MM.1S (cell line): Measurements from ENCODE around the gene DTD1.

Experiments
- DNase-seq: peaks from one replicate; pipeline ENCODE4 v3.0.0-alpha.2; 2015
- H2AFZ ChIP-seq: fragments of 300-600 bp; sonication (generic); 2 replicates; pipeline ENCODE4 v1.6.0; 2016; ENCODE audit warnings: antibody characterized with exemption, low read length
- H3F3A ChIP-seq: fragments of 300-600 bp; sonication (generic); 2 replicates; pipeline ENCODE4 v1.6.1; 2016; ENCODE audit warnings: mild to moderate bottlenecking, antibody characterized with exemption, low read length, moderate library complexity, mixed read lengths; ENCODE audit not compliant: insufficient read depth
- H3K27ac ChIP-seq: fragments of 300-600 bp; sonication (generic); 2 replicates; pipeline ENCODE4 v1.5.1; 2016; ENCODE audit warnings: mild to moderate bottlenecking, low read length
- H3K27me3 ChIP-seq: fragments of 300-600 bp; sonication (generic); replicated peaks from 2 replicates; pipeline ENCODE4 v1.6.0; 2016; ENCODE audit warnings: low read length; ENCODE audit not compliant: insufficient read depth
- H3K36me3 ChIP-seq: fragments of 300-600 bp; sonication (generic); replicated peaks from 2 replicates; pipeline ENCODE4 v1.6.1; 2016; ENCODE audit warnings: mild to moderate bottlenecking, low read length, mixed read lengths; ENCODE audit not compliant: insufficient read depth
- H3K4me1 ChIP-seq: fragments of 300-600 bp; sonication (generic); 2 replicates; pipeline ENCODE4 v1.6.1; 2016; ENCODE audit warnings: low read length, mixed read lengths
- H3K4me2 ChIP-seq: fragments of 300-600 bp; sonication (generic); 2 replicates; pipeline ENCODE4 v1.6.0; 2016; ENCODE audit warnings: low read depth, low read length
- H3K4me3 ChIP-seq: fragments of 300-600 bp; sonication (generic); 2 replicates; pipeline ENCODE4 v1.5.1; 2016; ENCODE audit warnings: low read length, mixed read lengths
- H3K79me2 ChIP-seq: fragments of 300-600 bp; sonication (generic); 2 replicates; pipeline ENCODE4 v1.6.1; 2016; ENCODE audit warnings: mixed run types, low read length, mixed read lengths
- H3K9ac ChIP-seq: fragments of 300-600 bp; sonication (generic); 2 replicates; pipeline ENCODE4 v1.6.1; 2016; ENCODE audit warnings: low read length, mixed read lengths
- H3K9me2 ChIP-seq: fragments of 300-600 bp; sonication (generic); replicated peaks from 2 replicates; pipeline ENCODE4 v1.6.1; 2016; ENCODE audit warnings: mild to moderate bottlenecking, low read length, mixed read lengths; ENCODE audit not compliant: insufficient read depth
- H3K9me3 ChIP-seq: fragments of 300-600 bp; sonication (generic); replicated peaks from 2 replicates; pipeline ENCODE4 v1.6.1; 2016; ENCODE audit warnings: mild to moderate bottlenecking, low read length, mixed read lengths; ENCODE audit not compliant: insufficient read depth
- H4K20me1 ChIP-seq: fragments of 300-600 bp; sonication (generic); 2 replicates; pipeline ENCODE4 v1.6.1; 2016; ENCODE audit warnings: mild to moderate bottlenecking, low read length, moderate library complexity, mixed read lengths; ENCODE audit not compliant: insufficient read depth
- CTCF ChIP-seq: fragments of 300-600 bp; sonication (generic); IDR thresholded peaks from 2 replicates; pipeline ENCODE4 v1.5.1; 2016; ENCODE audit warnings: antibody characterized with exemption, low read length, mixed read lengths
- EZH2 ChIP-seq: fragments of 300-600 bp; sonication (generic); optimal IDR thresholded peaks from 2 replicates; pipeline ENCODE3; 2017; ENCODE audit warnings: low read depth, mild to moderate bottlenecking, antibody characterized with exemption, low read length, mixed read lengths
- EZH2phosphoT487 ChIP-seq: fragments of 300-600 bp; sonication (generic); IDR thresholded peaks from 2 replicates; pipeline ENCODE4 v1.6.1; 2018; ENCODE audit warnings: antibody characterized with exemption, low read length

Gene DTD1

GRCh38 chr20:18712882-18713281 is 125.0 kb downstream of the DTD1 start:
- no peaks in the 10 kb centered on the region for H3K79me2 ChIP-seq

GRCh38 chr20:18715564-18715963 is 127.7 kb downstream of the DTD1 start:
- no peaks in the 10 kb centered on the region for H3K9me3 ChIP-seq
- no peaks in the 10 kb centered on the region for H3K4me1 ChIP-seq
- H3K9me2 ChIP-seq = no peaks in the 10 kb centered on the region
- DNase-seq = no peak
- H3K4me3 ChIP-seq = no peak overlapping the region
- no peaks in the 10 kb centered on the region for H3K27me3 ChIP-seq
- no peaks in the 10 kb centered on the region for H3K79me2 ChIP-seq
- H4K20me1 ChIP-seq = no peaks in the 10 kb centered on the region
- no peak overlapping the region for H3K4me2 ChIP-seq
- H3F3A ChIP-seq = no peaks in the 10 kb centered on the region
- no peak overlapping the region for H2AFZ ChIP-seq
- no peak overlapping the region for H3K27ac ChIP-seq
- no peak overlapping the region for H3K9ac ChIP-seq
- TF ChIP-seq EZH2 = no peak
- TF ChIP-seq CTCF = no peak
- TF ChIP-seq EZH2phosphoT487 = no peak
- no peaks in the 10 kb centered on the region for H3K36me3 ChIP-seq

More at GRCh38 chr20:18712882-18713281, 125.0 kb downstream of the DTD1 start:
- no peak for DNase-seq
- H4K20me1 ChIP-seq = no peaks in the 10 kb centered on the region
- no peak for TF ChIP-seq EZH2phosphoT487
- TF ChIP-seq EZH2 = no peak
- no peak for TF ChIP-seq CTCF
- no peak overlapping the region for H3K27ac ChIP-seq
- no peaks in the 10 kb centered on the region for H3K9me3 ChIP-seq
- H3K4me1 ChIP-seq = no peaks in the 10 kb centered on the region
- H3K9ac ChIP-seq = no peak overlapping the region
- H2AFZ ChIP-seq = no peak overlapping the region
- H3K4me3 ChIP-seq = no peak overlapping the region
- no peaks in the 10 kb centered on the region for H3F3A ChIP-seq
- H3K4me2 ChIP-seq = no peak overlapping the region
- H3K9me2 ChIP-seq = no peaks in the 10 kb centered on the region
- no peaks in the 10 kb centered on the region for H3K36me3 ChIP-seq
- H3K27me3 ChIP-seq = no peaks in the 10 kb centered on the region

GRCh38 chr20:18717062-18717461 is 129.2 kb downstream of the DTD1 start:
- no peaks in the 10 kb centered on the region for H3K27me3 ChIP-seq
- H3K4me3 ChIP-seq = no peak overlapping the region
- H3K27ac ChIP-seq = no peak overlapping the region
- H3K4me2 ChIP-seq = no peak overlapping the region
- H2AFZ ChIP-seq = no peak overlapping the region
- H3K36me3 ChIP-seq = no peaks in the 10 kb centered on the region
- no peaks in the 10 kb centered on the region for H4K20me1 ChIP-seq
- no peaks in the 10 kb centered on the region for H3K4me1 ChIP-seq
- no peak for DNase-seq
- no peak overlapping the region for H3K9ac ChIP-seq
- no peaks in the 10 kb centered on the region for H3K9me2 ChIP-seq
- H3F3A ChIP-seq = no peaks in the 10 kb centered on the region
- TF ChIP-seq EZH2 (no peak), CTCF (no peak), EZH2phosphoT487 (no peak)
- no peaks in the 10 kb centered on the region for H3K9me3 ChIP-seq
- H3K79me2 ChIP-seq = no peaks in the 10 kb centered on the region
